ENCODE measurements around the gene LRRFIP1.

Gene LRRFIP1

DNA sequence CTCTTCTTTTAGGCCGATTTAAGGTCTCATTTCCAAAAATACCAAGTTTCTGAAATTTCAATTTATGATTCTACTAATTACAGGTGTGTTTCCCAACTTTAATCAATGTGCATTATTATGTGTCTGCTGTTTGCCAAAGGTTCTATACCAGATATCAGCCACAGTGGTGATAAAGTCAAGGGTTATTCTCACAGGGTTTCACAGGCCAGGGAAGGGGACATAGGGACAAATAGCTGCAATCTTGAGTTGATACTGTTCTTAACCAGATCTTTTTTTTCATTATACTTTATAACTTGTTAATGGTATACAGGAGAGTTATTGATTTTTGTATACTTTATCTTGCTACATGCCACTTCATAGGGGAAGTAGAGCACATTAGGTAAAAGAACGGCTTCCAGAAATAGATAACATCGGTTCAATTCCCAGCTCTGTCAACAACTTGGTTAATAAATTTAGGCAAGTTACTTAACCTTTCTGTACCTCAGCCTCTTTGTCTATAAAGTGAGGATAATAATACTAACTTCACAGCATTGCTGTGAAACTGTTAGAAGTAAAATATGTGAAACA lies 200.1 kb downstream of the LRRFIP1 start:
- DNase-seq (ENCODE audit: low read depth in 2 of 2) = no peak
